CD4-positive, alpha-beta T cell (primary cell): ENCODE data around the gene CDH12. TPM values are rescaled to one million over a fixed set of nuclear protein-coding genes. Genes with fewer than 3 reads are reported as not detected.

Experiments
- ATAC-seq: fragments of 200-7000 bp; cut with Tn5 transposase; one replicate; pipeline ENCODE4 v1.10.0; 2022; ENCODE audit warnings: mild to moderate bottlenecking; ENCODE audit not compliant: poor library complexity
- CTCF ChIA-PET: fragments of 350-600 bp; sonication (Branson Sonifier 250); formaldehyde crosslinking; loops from one replicate; lab custom pipeline; 2021; ENCODE audit warnings: antibody characterized with exemption, inconsistent platforms; lab: Charles Lee
- POLR2A ChIA-PET: fragments of 350-600 bp; sonication (Branson Sonifier 250); formaldehyde crosslinking; loops from one replicate; lab custom pipeline; 2021; ENCODE audit warnings: antibody characterized with exemption, inconsistent platforms; lab: Charles Lee
- DNase-seq, 14 experiments: peaks; one replicate each; pipeline ENCODE4 v3.0.0-alpha.2; 2013 to 2020; ENCODE audit warnings: mixed read lengths in 2 of 14
- H3K27ac ChIP-seq, 2 donors: one replicate each; pipeline versions ENCODE4 v1.5.1 to v1.7.0; 2013; ENCODE audit warnings: low read length in 2 of 2, low read depth in 1 of 2, mild to moderate bottlenecking in 1 of 2
- H3K27me3 ChIP-seq, 2 experiments: 1 replicate in 1 of 2; 2 replicates in 1 of 2; pipeline versions ENCODE4 v1.6.1 to v1.7.0; 2013; ENCODE audit warnings: low read length in 2 of 2, control low read depth in 1 of 2, mild to moderate bottlenecking in 1 of 2, moderate library complexity in 1 of 2; ENCODE audit not compliant: insufficient read depth in 2 of 2, control insufficient read depth in 1 of 2
- H3K36me3 ChIP-seq: one replicate; pipeline ENCODE4 v1.6.1; 2013; ENCODE audit warnings: low read length, control low read depth; ENCODE audit not compliant: insufficient read depth
- H3K4me1 ChIP-seq: one replicate; pipeline ENCODE4 v1.6.1; 2013; ENCODE audit warnings: low read length, control low read depth; ENCODE audit not compliant: insufficient read depth
- H3K4me3 ChIP-seq: one replicate; pipeline ENCODE4 v1.5.1; 2013; ENCODE audit warnings: mild to moderate bottlenecking, low read length, moderate library complexity
- H3K9me3 ChIP-seq, 2 experiments: 1 replicate in 1 of 2; 2 replicates in 1 of 2; pipeline versions ENCODE4 v1.6.1 to v1.7.0; 2013; ENCODE audit warnings: low read length in 2 of 2, mild to moderate bottlenecking in 2 of 2, control low read depth in 1 of 2, moderate library complexity in 1 of 2; ENCODE audit not compliant: control insufficient read depth in 1 of 2, insufficient read depth in 1 of 2
- H3K27ac Mint-ChIP-seq: one replicate; pipeline ENCODE4 v1.8.0; 2020; ENCODE audit warnings: mixed read lengths
- H3K27me3 Mint-ChIP-seq: one replicate; pipeline ENCODE4 v1.8.0; 2021; ENCODE audit warnings: mixed read lengths
- H3K36me3 Mint-ChIP-seq: one replicate; pipeline ENCODE4 v1.8.0; 2021; ENCODE audit warnings: low read depth, mixed read lengths
- H3K4me1 Mint-ChIP-seq: one replicate; pipeline ENCODE4 v1.8.0; 2021; ENCODE audit warnings: low read depth, mixed read lengths
- H3K4me3 Mint-ChIP-seq: one replicate; pipeline ENCODE4 v1.8.0; 2020; ENCODE audit warnings: mild to moderate bottlenecking, mixed read lengths
- H3K9me3 Mint-ChIP-seq: one replicate; pipeline ENCODE4 v1.8.0; 2020; ENCODE audit warnings: mixed read lengths
- CTCF ChIP-seq: fragments of 200-600 bp; IDR thresholded peaks from one replicate; pipeline ENCODE4 v1.8.0; 2022; ENCODE audit warnings: antibody characterized with exemption, mild to moderate bottlenecking
- intact Hi-C, 2 experiments: fragments of 100-400 bp; cut with DNase I in 1 of 2; cut with micrococcal nuclease in 1 of 2; formaldehyde crosslinking; loops; one replicate each; pipeline versions ENCODE4 v1.15.1 to v1.9.0; 2023 to 2025; cut with DNase I, micrococcal nuclease
- total RNA-seq, 174 experiments: library from RNA in 2 of 174; stranded (reverse) in 2 of 174; gene quantifications; one replicate each; pipeline ENCODE4 v1.2.3 and lab custom pipeline; 2021 to 2026

Gene CDH12
- total RNA-seq, 2 experiments from 2014 or later: not detected

GRCh38 chr5:22495016-22495720 lies 358.0 kb downstream of the CDH12 start:
- Histone ChIP-seq H3K4me1 (no peaks in the 10 kb centered on the region), H3K27me3 (no peaks in the 10 kb centered on the region), H3K9me3 (peaks cover 0 to 8% of the 10 kb centered on the region in 2 experiments), H3K36me3 (no peaks in the 10 kb centered on the region), H3K4me3 (no peak overlapping the region), H3K27ac (no peak overlapping the region)
- no peak overlapping the region for H3K4me3 Mint-ChIP-seq
- intact Hi-C loops: no loop called here
- no peak for TF ChIP-seq CTCF
- peaks cover 12% of the 10 kb centered on the region for H3K9me3 Mint-ChIP-seq
- H3K36me3 Mint-ChIP-seq: no peaks in the 10 kb centered on the region
- no peak for DNase-seq
- POLR2A ChIA-PET: no interaction called here
- no peaks in the 10 kb centered on the region for H3K27me3 Mint-ChIP-seq
- CTCF ChIA-PET: no interaction called here
- no peaks in the 10 kb centered on the region for H3K4me1 Mint-ChIP-seq
- H3K27ac Mint-ChIP-seq: no peak overlapping the region
- ATAC-seq: no peak

- Histone ChIP-seq H3K36me3 (no peaks in the 10 kb centered on the region), H3K4me1 (no peaks in the 10 kb centered on the region), H3K9me3 (peaks cover 0 to 4% of the 10 kb centered on the region in 2 experiments), H3K27ac (no peak overlapping the region), H3K4me3 (no peak overlapping the region), H3K27me3 (no peaks in the 10 kb centered on the region)
- Mint-ChIP-seq H3K27ac (no peak overlapping the region), H3K9me3 (peaks cover 17% of the 10 kb centered on the region), H3K36me3 (no peaks in the 10 kb centered on the region), H3K4me1 (no peaks in the 10 kb centered on the region), H3K4me3 (no peak overlapping the region), H3K27me3 (no peaks in the 10 kb centered on the region)
- DNase-seq: no peak
- ChIA-PET CTCF (no interaction called here), POLR2A (no interaction called here)
- no peak for ATAC-seq
- intact Hi-C loops: no loop called here
- TF ChIP-seq CTCF: no peak
These were observed 364.7 kb downstream of the CDH12 start for GRCh38 chr5:22488427-22488826.

DNA sequence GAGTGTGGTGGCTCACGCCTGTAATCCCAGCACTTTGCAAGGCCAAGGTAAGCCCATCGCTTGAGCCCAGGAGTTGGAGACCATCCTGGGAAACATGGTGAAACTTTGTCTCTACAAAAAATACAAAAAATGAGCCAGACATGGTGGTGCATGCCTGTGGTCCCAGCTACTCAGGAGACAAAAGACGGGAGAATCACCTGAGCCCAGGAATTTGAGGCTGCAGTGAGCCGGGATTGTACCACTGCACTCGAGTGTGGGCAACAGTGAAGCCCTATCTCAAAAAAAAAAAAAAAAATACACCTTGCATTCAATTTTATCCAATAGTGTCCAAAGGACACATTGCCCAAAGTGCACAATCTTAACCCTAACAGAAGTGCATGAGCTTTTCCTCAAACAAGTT lies 372.8 kb downstream of the CDH12 start:
- ChIA-PET POLR2A (no interaction called here), CTCF (no interaction called here)
- ATAC-seq (no peak), DNase-seq (no peak)
- Mint-ChIP-seq H3K27ac (no peak overlapping the region), H3K4me3 (no peak overlapping the region), H3K27me3 (no peaks in the 10 kb centered on the region), H3K36me3 (no peaks in the 10 kb centered on the region), H3K4me1 (no peaks in the 10 kb centered on the region), H3K9me3 (peaks cover 8% of the 10 kb centered on the region)
- Histone ChIP-seq H3K4me1 (no peaks in the 10 kb centered on the region), H3K36me3 (no peaks in the 10 kb centered on the region), H3K27ac (no peak overlapping the region), H3K9me3 (peaks cover 0 to 8% of the 10 kb centered on the region in 2 experiments), H3K4me3 (no peak overlapping the region), H3K27me3 (no peaks in the 10 kb centered on the region)
- no peak for TF ChIP-seq CTCF
- intact Hi-C loops: no loop called here
